ENCODE data around the gene SOX6. TPM values are rescaled to one million over a fixed set of nuclear protein-coding genes. Genes with fewer than 3 reads are reported as not detected.

Gene SOX6
- total and polyA plus RNA-seq, 2 experiments from 2014 or later: 0.03 to 0.66 TPM

GRCh38 chr11:16136792-16137390, 219.5 kb downstream of the SOX6 start (continued):
- TF ChIP-seq ZNF462 (CRISPR knock-in tag; IDR thresholded peaks at IDR 0.05) (no peak), JUNB (IDR thresholded peaks at IDR 0.05; ENCODE audit: unreplicated experiment) (no peak), NANOG (IDR thresholded peaks at IDR 0.05; ENCODE audit: borderline replicate concordance) (no peak)

- Histone ChIP-seq H4K20me1 (replicated peaks; ENCODE audit: insufficient read depth) (no peaks in the 10 kb centered on the region), H3F3A (replicated peaks; ENCODE audit: low read depth) (no peaks in the 10 kb centered on the region), H3K4me3 (no peak overlapping the region), H3K36me3 (ENCODE audit: insufficient read depth) (no peaks in the 10 kb centered on the region), H3K4me1 (ENCODE audit: insufficient read depth) (no peaks in the 10 kb centered on the region), H3K4me2 (no peak overlapping the region), H3K27ac (ENCODE audit: low read depth) (no peak overlapping the region), H3K79me2 (replicated peaks; ENCODE audit: insufficient read depth) (no peaks in the 10 kb centered on the region), H3K27me3 (ENCODE audit: insufficient read depth) (no peaks in the 10 kb centered on the region), H2AFZ (no peak overlapping the region), H3K9me2 (ENCODE audit: insufficient read depth) (no peaks in the 10 kb centered on the region)
- DNase-seq (ENCODE audit: low spot score): no peak
- H3K27me3 Mint-ChIP-seq (ENCODE audit: insufficient read depth, low read depth, poor library complexity): peaks cover 2% of the 10 kb centered on the region
- no peak for ATAC-seq
- no peaks in the 10 kb centered on the region; the same call in 2 of the 3 replicates for H3K4me1 Mint-ChIP-seq
- no peak overlapping the region for H3K27ac Mint-ChIP-seq
- no peaks in the 10 kb centered on the region for H3K9me3 Mint-ChIP-seq
- H3K36me3 Mint-ChIP-seq (ENCODE audit: low read depth): no peaks in the 10 kb centered on the region
- no peak overlapping the region for H3K4me3 Mint-ChIP-seq
- TF ChIP-seq NANOG (IDR thresholded peaks at IDR 0.05; ENCODE audit: borderline replicate concordance) (no peak), ETS1 (IDR thresholded peaks at IDR 0.05) (no peak), STAT1 (IDR thresholded peaks at IDR 0.05; ENCODE audit: unreplicated experiment) (no peak), EZH2 (IDR thresholded peaks at IDR 0.05; ENCODE audit: low read depth, unreplicated experiment) (no peak), ZNF331 (CRISPR knock-in tag; IDR thresholded peaks at IDR 0.05; ENCODE audit: low read depth) (no peak), REST (IDR thresholded peaks at IDR 0.05; ENCODE audit: unreplicated experiment) (no peak), JUNB (IDR thresholded peaks at IDR 0.05; ENCODE audit: unreplicated experiment) (no peak)
These were observed 222.5 kb downstream of the SOX6 start for GRCh38 chr11:16133867-16134266.

All from GM23338 (cell line).